Activated T-helper 9 cell treated with anti-CD3 and anti-CD28 coated beads, Interleukin-2, amount 50 U/mL, for 16 hours (primary cell): ENCODE results near the gene TPMT.

Source experiments
- DNase-seq: peaks from one replicate; pipeline ENCODE4 v3.0.0-alpha.2; 2020; ENCODE audit warnings: low read depth

TPMT gene

DNA sequence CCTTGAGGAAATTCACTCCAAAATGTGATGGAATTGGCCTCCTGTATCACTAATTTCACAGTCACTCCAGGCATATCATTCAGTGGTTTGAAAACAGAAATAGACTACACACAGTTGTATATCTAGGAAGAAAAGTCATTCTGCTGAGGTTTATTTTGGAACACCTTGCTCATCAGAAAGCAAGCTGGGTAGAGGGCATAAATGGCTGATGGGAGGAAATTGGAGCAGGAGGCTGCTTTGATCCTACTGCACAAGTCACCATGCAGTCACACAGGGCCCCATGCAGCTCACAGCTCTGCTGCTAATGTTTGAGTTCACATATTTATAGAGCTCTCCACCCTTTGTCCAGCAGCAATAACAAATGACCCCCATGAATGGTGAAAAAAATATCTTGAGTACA is 44.7 kb downstream of the TPMT start:
- no peak for DNase-seq

DNA sequence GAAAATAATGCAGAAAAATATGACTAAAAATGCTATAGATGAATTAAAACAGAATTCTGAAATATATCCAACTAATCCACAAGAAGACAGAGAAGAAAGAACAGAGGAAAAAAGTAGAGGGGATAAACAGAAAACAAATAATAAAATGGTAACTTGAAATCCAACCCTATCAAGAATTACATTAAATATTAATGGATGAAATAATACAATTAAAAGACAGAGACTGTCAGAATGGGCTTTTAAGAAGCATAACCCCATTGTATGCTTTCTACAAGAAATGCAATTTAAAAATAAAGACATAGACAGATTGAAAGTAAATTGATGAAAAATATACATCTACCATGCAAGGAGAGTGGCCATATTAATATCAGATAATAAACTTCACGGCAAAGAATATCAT is 47.8 kb downstream of the TPMT start:
- no peak for DNase-seq

DNA sequence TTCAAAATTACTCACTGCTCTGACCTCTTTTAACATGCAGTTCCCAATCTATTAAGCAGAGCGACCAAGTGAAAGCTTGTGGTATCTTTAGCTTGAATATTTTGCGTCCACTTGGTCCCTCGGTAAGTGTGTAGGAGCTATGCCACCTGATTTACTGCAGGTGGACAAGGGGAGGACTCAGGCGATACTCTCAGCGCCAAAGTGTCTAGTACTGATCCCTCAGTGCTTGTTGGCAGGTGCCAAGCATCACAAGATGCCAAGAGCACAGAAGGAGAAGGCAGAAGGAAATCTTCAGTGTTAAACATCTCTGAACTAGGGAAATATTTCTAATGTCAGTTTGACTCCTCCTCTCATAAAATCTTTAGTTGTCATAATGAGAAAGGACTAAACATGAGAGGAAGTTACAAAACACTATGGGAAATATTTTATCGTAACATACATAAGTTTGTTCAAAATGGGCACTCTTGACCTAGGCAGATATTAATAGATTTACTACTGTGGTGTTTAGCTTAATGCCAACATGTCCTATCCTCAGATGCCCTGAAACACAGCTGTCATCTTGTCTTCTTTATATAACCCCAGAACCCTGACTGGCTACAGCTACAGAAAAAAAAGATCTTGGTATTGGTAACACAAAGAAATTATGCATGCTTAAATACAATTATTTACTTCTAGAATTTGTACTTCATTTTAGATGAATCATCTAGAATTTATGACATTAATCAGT is 51.9 kb downstream of the TPMT start:
- no peak for DNase-seq

DNA sequence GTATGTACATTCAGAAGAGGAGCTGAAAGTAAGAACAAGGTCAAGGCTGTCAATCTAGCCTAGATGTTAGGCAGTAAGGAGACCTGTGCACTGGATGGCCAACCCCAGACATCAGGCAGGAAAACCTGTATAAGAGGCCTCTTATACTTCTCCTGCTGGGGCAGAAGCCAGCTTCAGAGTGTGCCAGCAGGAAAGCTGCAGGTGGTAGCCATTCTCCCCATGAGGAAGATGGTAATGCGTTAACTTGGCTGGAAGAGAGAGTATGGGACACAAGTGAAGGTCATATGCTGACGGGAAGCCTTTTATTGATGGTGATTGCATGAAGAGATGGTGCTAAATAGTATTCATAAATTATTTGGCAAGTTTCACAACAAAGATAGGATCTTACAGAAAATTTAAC is 53.0 kb downstream of the TPMT start:
- DNase-seq: no peak

DNA sequence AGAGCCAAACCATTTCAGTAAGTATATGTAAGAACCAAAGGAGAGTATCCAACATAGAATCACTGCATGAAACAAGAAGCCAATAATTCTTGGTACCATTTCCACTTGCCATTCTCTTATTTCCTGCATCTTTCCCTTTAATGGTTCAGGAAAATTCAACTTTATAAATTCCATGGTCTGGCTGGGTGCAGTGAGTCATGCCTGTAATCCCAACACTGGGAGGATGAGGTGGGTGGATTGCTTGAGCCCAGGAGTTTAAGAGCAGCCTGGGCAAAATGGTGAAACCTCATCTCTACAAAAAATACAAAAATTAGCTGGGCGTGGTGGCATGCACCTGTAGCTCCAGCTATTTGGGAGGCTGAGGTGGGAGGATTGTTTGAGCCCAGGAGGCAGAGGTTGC is 53.6 kb downstream of the TPMT start:
- no peak for DNase-seq

DNA sequence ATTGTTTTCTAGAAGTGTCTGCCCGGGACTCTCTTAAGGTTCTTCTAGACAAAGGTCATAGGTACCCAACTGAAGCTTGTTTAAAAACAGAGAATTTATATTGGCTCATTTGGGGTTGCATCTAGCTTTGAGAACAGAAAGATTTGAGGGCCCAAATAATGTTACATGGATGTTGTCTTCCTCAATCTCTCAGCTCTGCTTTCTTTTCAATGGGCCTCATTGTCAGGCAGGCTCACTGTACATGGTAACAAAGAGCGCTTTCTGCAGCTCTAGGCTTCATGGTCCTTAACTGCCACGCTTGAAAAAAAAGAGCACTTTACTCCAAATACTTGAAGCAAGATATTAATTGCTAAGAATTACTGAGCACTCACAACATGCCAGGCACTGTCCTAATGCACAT is 54.6 kb downstream of the TPMT start:
- DNase-seq: no peak

DNA sequence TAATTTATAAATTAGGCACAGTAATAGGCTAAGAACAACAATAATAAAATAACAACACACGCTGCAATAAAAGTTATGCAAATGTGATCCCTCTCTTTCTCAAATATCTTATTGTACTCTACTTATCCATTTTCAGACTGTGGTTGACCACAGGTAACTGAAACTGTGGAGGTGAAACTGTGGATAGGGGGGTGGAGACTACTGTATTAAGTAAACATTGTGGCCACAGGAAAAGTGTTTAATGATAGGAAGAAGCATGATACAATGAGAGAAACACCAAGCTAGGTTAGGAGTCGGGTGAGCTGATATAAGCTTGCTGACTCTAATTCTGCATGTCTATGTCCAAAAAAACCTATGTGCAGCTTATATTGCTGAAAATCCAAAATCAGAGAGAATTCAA is 55.4 kb downstream of the TPMT start:
- no peak for DNase-seq

DNA sequence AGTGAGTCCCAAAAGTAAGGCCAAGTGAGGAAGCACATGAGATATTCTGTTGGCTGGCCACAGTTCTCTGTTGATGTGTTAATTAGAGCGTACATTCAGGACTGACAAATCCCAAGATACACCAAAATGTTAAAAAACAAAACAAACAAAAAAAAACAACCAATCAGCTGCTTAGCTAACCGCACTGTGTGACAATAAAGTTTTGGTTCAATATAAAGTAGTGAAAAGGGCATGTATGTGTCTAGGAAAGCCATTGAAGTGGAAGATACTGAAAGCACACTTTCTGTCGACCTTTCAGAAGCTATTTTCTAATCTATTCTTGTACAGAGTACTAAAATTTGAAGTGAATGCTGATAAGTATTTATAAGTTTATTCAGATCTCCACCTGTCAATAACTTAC is 58.5 kb downstream of the TPMT start:
- no peak for DNase-seq

DNA sequence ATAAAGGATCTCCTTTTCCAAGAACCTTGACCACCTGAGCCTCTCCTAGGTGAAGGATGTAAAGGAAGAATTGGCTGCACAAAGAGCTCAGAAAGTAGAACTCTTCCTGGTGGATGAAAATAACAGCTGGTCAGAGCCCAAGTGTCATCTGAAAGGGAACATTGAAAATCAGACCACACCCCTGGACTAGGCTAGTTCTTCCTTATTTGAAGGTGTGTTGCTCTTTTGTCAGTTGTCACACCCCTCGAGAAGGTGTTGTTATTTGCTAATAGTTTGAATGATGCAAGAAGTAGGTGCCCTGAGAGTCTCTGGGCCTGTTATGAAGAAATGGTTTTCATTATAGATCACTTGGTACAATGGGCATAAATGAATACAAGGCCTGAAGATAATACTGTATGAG is 63.5 kb downstream of the TPMT start:
- no peak for DNase-seq

DNA sequence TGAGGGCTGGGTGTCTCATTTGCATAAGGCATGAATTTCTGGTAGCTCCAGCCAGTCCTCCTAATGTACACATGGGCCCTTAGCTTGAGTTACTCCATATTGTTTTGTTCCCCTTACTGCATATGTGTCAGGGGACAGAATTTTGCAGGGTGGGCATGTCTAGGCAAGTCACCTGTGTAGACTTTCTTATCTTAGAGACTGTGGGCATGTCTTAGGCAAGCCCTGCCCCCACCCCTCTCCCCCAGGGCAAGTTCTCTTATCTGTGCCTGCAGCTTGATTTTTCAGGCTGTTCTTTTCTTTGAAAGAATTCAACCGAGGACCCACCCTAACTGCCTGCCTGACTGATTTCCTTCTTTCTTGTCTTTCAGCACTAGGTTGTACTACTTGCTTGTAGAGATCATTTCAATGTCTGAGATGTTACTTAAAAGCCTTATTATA is 64.5 kb downstream of the TPMT start:
- no peak for DNase-seq

DNA sequence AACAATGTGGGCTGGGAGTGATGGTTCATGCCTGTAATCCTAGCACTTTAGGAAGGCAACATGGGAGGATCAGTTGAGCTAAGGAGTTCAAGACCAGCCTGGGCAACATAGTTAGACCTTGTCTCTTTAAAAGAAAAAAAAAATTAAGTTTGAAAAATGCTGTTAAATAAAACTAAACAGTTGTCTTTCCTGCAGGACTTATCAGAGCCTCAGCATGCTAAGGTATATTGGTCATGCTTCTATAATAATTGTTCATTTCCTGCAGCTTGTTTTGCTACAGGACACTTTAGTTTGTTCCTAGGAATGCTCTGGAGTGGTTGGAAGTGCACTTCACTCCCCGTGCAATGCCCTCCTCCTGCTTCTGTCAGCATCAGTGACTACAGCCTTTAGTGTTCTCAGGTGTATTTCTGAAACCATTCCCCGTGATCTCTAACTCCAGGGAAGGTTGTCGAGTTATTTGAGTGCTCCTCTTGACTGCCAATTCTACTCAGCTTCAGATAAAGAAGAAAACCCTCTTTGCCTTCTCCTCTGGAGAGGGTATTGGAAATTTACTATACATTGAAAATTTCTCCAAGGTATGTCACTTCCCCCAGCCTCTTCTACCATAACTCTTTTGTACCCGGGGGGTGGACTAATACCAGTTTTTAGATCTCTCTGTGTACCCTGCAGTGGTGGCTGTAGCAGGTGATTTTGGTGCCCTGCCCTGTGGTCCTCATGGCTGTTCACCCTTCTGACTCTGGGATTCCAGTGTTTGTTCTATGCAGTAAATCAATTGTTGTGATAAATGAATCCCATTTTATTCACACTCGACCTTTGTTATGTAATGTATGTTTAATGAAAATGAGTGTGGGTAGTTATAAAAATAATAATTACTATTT is 66.2 kb downstream of the TPMT start:
- DNase-seq: no peak

DNA sequence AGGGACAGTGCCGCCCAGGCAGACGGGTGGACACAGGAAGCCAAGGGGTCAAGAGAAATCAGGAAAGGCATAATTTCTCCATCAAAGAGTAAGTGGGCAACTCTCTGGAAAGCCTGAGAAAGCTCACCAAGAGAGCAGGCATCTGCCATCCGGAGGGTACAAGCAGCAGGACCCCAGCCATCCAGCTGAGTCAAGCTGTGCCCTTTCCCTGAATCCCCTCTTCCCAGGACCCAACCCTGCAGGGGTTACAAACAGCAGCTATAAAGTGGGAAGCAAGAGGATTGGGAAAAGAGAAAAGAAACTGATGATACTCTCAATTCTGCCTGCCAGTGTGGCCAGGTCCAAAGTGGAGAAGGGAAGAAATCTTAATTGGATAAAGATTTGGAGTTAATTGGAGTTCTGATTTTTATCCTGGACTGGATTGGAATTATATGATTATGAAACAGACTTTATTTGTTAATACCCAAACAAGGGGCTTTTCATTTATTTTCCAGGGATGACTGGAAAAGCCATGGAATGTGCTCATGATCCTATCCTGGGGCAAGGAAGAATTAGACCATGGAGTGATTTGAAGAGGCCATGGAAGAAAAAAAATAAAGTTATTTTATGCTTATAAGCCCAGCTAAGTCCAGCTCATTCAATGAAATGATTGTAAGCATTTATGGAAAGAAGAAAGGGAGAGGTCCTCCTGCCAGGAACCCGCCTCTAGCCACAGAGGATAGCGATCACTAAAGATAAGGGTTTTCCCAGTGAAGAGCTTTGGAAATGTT is 67.3 kb downstream of the TPMT start:
- no peak for DNase-seq

DNA sequence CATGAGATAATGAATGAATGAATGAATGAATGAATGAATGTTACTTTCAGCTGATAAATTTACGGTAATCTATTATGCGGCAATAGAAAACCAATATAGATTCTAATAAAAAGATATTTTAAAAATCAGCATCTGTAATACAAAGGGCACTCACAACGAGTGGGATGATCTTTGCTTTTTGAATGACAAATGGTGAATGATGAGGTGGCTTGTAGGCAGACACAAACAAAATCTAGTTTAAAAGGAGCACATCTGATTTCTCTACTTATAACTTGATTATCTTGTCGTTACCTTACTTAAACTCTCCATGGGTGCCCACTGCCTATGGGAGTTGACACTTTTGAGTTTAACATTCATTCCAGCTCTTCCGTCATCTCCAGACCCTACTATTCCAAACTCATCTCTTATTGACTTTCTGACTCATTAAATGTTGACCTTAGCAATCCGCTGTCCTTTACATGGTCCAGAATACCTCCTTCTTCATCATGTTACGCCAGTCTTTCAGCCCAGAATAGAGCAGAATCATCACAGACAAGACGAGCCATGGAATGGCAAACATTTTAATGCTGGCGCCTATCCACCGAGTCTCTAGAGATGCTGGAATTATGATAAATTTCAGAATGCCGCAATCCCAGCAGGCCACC is 73.7 kb downstream of the TPMT start:
- DNase-seq: no peak

DNA sequence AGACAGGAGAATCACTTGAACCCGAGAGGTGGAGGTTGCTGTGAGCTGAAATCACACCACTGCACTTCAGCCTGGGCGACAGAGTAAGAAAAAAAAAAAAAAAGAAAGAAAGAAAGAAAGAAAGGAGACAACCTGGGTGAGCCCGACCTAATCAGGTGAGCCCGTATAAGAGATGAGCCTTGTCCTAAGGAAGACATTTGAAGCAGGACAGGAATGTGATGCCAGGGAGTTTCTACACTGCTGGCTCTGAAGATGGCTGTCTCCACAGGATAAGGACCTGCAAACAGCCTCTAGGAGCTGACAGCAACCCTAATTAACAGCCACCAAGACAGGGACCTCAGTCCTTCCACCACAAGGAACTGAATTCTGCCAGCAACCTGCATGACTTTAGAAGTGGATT is 74.3 kb downstream of the TPMT start:
- no peak for DNase-seq

DNA sequence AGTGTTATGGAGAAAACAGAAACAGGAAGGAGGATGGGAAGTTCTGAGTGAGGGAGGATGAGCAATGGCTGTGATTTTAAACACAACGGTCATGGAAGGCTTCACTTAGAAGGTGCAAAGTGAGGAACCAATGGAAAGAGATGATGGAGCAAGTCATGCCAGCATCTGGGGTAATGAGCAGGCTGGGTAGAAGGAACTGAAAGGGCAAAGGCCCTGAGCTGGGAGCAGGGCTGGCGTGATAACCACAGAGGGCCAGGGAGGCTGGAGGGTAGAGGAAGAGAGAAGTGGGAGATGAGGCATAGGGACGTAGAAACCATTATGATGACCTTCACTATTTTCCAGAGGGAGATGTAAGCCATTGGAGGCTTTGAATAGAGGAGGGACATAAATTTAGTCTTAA is 76.0 kb downstream of the TPMT start:
- DNase-seq: no peak
